ENCODE measurements around the gene CCSER1. TPM values are rescaled to one million over a fixed set of nuclear protein-coding genes. Genes with fewer than 3 reads are reported as not detected.

CCSER1 gene
- total RNA-seq, 1 experiment from 2014 or later = 4.1 TPM

DNA sequence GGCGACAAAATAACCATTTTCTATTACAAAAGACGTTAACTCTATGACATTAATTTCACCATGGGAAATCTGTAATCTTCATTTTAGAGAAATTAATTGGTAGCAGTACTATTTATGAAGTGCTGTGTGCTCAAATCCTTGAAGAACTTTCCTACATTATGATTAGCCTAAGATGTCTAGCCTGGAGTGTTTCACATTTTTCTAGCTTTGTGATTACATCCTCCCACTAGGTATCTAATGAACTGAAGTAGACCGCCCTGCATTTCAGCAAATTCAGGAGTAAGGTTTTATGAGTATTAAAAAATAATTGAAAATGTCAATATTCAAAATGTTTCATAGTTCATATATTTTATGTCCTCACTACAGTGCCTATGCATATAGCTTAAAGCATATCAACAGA is 713.1 kb downstream of the CCSER1 start:
- no peak overlapping the region for H3K4me3 Mint-ChIP-seq (ENCODE audit: unreplicated experiment)
- CTCF ChIA-PET = no interaction called here
- intact Hi-C loops (cut with micrococcal nuclease; ENCODE audit: unreplicated experiment) = loop anchor here (5.0 kb wide), 1 partner anchor 112 kb away; no protein-coding TSS in a partner anchor
- no peak overlapping the region for H3K27ac Mint-ChIP-seq (ENCODE audit: unreplicated experiment)
- POLR2A ChIA-PET = no interaction called here
- peaks cover 7% of the 10 kb centered on the region for H3K4me1 Mint-ChIP-seq (ENCODE audit: low read depth, unreplicated experiment)
- no peaks in the 10 kb centered on the region for H3K27me3 Mint-ChIP-seq (ENCODE audit: insufficient read depth, unreplicated experiment)
- Histone ChIP-seq H3K4me3 (ENCODE audit: low read depth, low read length) (no peak overlapping the region), H3K9me3 (no peaks in the 10 kb centered on the region), H3K36me3 (ENCODE audit: control insufficient read depth, insufficient read depth, low read length) (no peaks in the 10 kb centered on the region), H3K27me3 (replicated peaks; ENCODE audit: control insufficient read depth, insufficient read depth, low read length) (no peaks in the 10 kb centered on the region), H3K4me1 (0 out of 2 replicates have a peak, but pooled peaks cover 5% of the 10 kb centered on the region)
- no peak for DNase-seq
- no peaks in the 10 kb centered on the region for H3K36me3 Mint-ChIP-seq (ENCODE audit: insufficient read depth, unreplicated experiment)
- TF ChIP-seq CTCF (IDR thresholded peaks at IDR 0.05; ENCODE audit: insufficient read depth in 1 of 2, low read depth in 1 of 2, low read length in 1 of 2, severe bottlenecking in 1 of 2, unreplicated experiment in 1 of 2) = no peak
- no TSS peak for BruUV-seq (replicated peaks)
- no peaks in the 10 kb centered on the region for H3K9me3 Mint-ChIP-seq (ENCODE audit: unreplicated experiment)

GRCh38 chr4:90840828-90841227 is 713.6 kb downstream of the CCSER1 start:
- H3K36me3 Mint-ChIP-seq (ENCODE audit: insufficient read depth, unreplicated experiment) = no peaks in the 10 kb centered on the region
- Histone ChIP-seq H3K36me3 (ENCODE audit: control insufficient read depth, insufficient read depth, low read length) (no peaks in the 10 kb centered on the region), H3K4me3 (ENCODE audit: low read depth, low read length) (no peak overlapping the region), H3K4me1 (0 out of 2 replicates have a peak, but pooled peaks cover 5% of the 10 kb centered on the region), H3K27me3 (replicated peaks; ENCODE audit: control insufficient read depth, insufficient read depth, low read length) (no peaks in the 10 kb centered on the region), H3K9me3 (no peaks in the 10 kb centered on the region)
- peaks cover 7% of the 10 kb centered on the region for H3K4me1 Mint-ChIP-seq (ENCODE audit: low read depth, unreplicated experiment)
- CTCF ChIA-PET = no interaction called here
- H3K4me3 Mint-ChIP-seq (ENCODE audit: unreplicated experiment) = no peak overlapping the region
- DNase-seq = no peak
- intact Hi-C loops (cut with micrococcal nuclease; ENCODE audit: unreplicated experiment) = loop anchor here (5.0 kb wide), 1 partner anchor 111 kb away; no protein-coding TSS in a partner anchor
- no peaks in the 10 kb centered on the region for H3K9me3 Mint-ChIP-seq (ENCODE audit: unreplicated experiment)
- POLR2A ChIA-PET = no interaction called here
- no peak overlapping the region for H3K27ac Mint-ChIP-seq (ENCODE audit: unreplicated experiment)
- H3K27me3 Mint-ChIP-seq (ENCODE audit: insufficient read depth, unreplicated experiment) = no peaks in the 10 kb centered on the region
- BruUV-seq (replicated peaks) = no TSS peak
- no peak for TF ChIP-seq CTCF (IDR thresholded peaks at IDR 0.05; ENCODE audit: insufficient read depth in 1 of 2, low read depth in 1 of 2, low read length in 1 of 2, severe bottlenecking in 1 of 2, unreplicated experiment in 1 of 2)

GRCh38 chr4:90841676-90842075 is 714.5 kb downstream of the CCSER1 start:
- Mint-ChIP-seq H3K4me1 (ENCODE audit: low read depth, unreplicated experiment) (peaks cover 7% of the 10 kb centered on the region), H3K27me3 (ENCODE audit: insufficient read depth, unreplicated experiment) (no peaks in the 10 kb centered on the region), H3K36me3 (ENCODE audit: insufficient read depth, unreplicated experiment) (no peaks in the 10 kb centered on the region), H3K9me3 (ENCODE audit: unreplicated experiment) (no peaks in the 10 kb centered on the region), H3K4me3 (ENCODE audit: unreplicated experiment) (no peak overlapping the region), H3K27ac (ENCODE audit: unreplicated experiment) (no peak overlapping the region)
- H3K4me3 ChIP-seq (ENCODE audit: low read depth, low read length) = no peak overlapping the region
- no peaks in the 10 kb centered on the region for H3K9me3 ChIP-seq
- ChIA-PET CTCF (no interaction called here), POLR2A (no interaction called here)
- no peaks in the 10 kb centered on the region for H3K27me3 ChIP-seq (replicated peaks; ENCODE audit: control insufficient read depth, insufficient read depth, low read length)
- no peak for DNase-seq
- no peaks in the 10 kb centered on the region for H3K36me3 ChIP-seq (ENCODE audit: control insufficient read depth, insufficient read depth, low read length)
- no peak for TF ChIP-seq CTCF (IDR thresholded peaks at IDR 0.05; ENCODE audit: insufficient read depth in 1 of 2, low read depth in 1 of 2, low read length in 1 of 2, severe bottlenecking in 1 of 2, unreplicated experiment in 1 of 2)
- H3K4me1 ChIP-seq = 0 out of 2 replicates have a peak, but pooled peaks cover 5% of the 10 kb centered on the region
- no TSS peak for BruUV-seq (replicated peaks)
- intact Hi-C loops (cut with micrococcal nuclease; ENCODE audit: unreplicated experiment) = loop anchor here (5.0 kb wide), 1 partner anchor 111 kb away; no protein-coding TSS in a partner anchor

Data from Caco-2 (cell line).